ENCODE data around the gene SOWAHA. TPM values are rescaled to one million over a fixed set of nuclear protein-coding genes. Genes with fewer than 3 reads are reported as not detected.

Gene SOWAHA
- total and polyA plus RNA-seq, 2 donors (not counting 3 experiments of a cell fraction or from before 2014, with no cell fraction given) = not detected

- H3K9ac ChIP-seq (replicated peaks; ENCODE audit: extremely low read depth, insufficient read depth, low read length) = no peak overlapping the region
- ChIA-PET POLR2A (interaction anchor here (1.2 kb wide), 1 partner anchor 14 kb away, joined by 3 read pairs; no protein-coding TSS in a partner anchor), CTCF (interaction anchor here (1.1 to 2.6 kb wide), 4 partner anchors 13 to 309 kb away, joined by 4 to 14 read pairs (median 4); no protein-coding TSS in a partner anchor)
- peaks cover 2% of the 10 kb centered on the region for H3K4me1 ChIP-seq (ENCODE audit: control insufficient read depth, extremely low read depth, insufficient read depth, low read length)
- no peak overlapping the region for H3K4me2 ChIP-seq (ENCODE audit: insufficient read depth, low read length)
- intact Hi-C loops (cut with micrococcal nuclease) (no loop called here), dilution Hi-C loops (cut with MboI; ENCODE audit: extremely low pct_ligation_motif_present, low sequenced_read_pairs) (no loop called here)
- no peaks in the 10 kb centered on the region for H4K20me1 ChIP-seq (replicated peaks; ENCODE audit: control insufficient read depth, extremely low read depth, insufficient read depth, low read length)
- peaks cover 15 to 30% of the 10 kb centered on the region in 2 experiments for H3K27me3 ChIP-seq (ENCODE audit: control insufficient read depth in 2 of 2, insufficient read depth in 2 of 2, low read length in 2 of 2)
- H2AFZ ChIP-seq (ENCODE audit: low read depth, low read length) = no peak overlapping the region
- H3K27ac ChIP-seq (ENCODE audit: insufficient read depth, low read depth, low read length) = no peak overlapping the region
- no peaks in the 10 kb centered on the region for H3K9me3 ChIP-seq (replicated peaks; ENCODE audit: control insufficient read depth, insufficient read depth, low read length)
- TF ChIP-seq MYC (IDR thresholded peaks at IDR 0.05; ENCODE audit: low read depth, low read length) = no peak
- TF ChIP-seq EZH2 (IDR thresholded peaks at IDR 0.05; ENCODE audit: borderline replicate concordance, low read depth, low read length, severe bottlenecking) = no peak
- no peak for TF ChIP-seq MAX (IDR thresholded peaks at IDR 0.05; ENCODE audit: insufficient read depth, insufficient read length)
- no peak for TF ChIP-seq GATA2 (IDR thresholded peaks at IDR 0.05; ENCODE audit: insufficient read depth, insufficient read length, low read depth, low read length)
- TF ChIP-seq CTCF (IDR thresholded peaks at IDR 0.05; ENCODE audit: extremely low read depth in 1 of 2, insufficient read depth in 1 of 2, low read depth in 1 of 2, low read length in 2 of 2) = no peak
- TF ChIP-seq FOS (IDR thresholded peaks at IDR 0.05; ENCODE audit: borderline replicate concordance, insufficient read depth, low read length) = no peak
- TF ChIP-seq POLR2AphosphoS5 (IDR thresholded peaks at IDR 0.05; ENCODE audit: insufficient read depth, low read depth, low read length) = no peak
- no peak for TF ChIP-seq JUN (IDR thresholded peaks at IDR 0.05; ENCODE audit: borderline replicate concordance, insufficient read depth, insufficient read length, low read depth)
- no peak for TF ChIP-seq POLR2A (IDR thresholded peaks at IDR 0.05; ENCODE audit: low read depth, low read length)
- no peak overlapping the region for H3K4me3 ChIP-seq (replicated peaks in 1 of 3; ENCODE audit: insufficient read depth in 1 of 3, low read depth in 1 of 3, low read length in 3 of 3)
- no peak for FAIRE-seq
- BruUV-seq (replicated peaks) = no TSS peak
- DNase-seq (ENCODE audit: low read depth, low spot score) = no peak
- no peaks in the 10 kb centered on the region for H3K9me1 ChIP-seq (replicated peaks; ENCODE audit: control insufficient read depth, extremely low read depth, insufficient read depth, low read length)
- H3K79me2 ChIP-seq (ENCODE audit: control insufficient read depth, insufficient read depth, low read length) = no peaks in the 10 kb centered on the region
- no peaks in the 10 kb centered on the region for H3K36me3 ChIP-seq (ENCODE audit: control insufficient read depth in 2 of 2, extremely low read depth in 1 of 2, insufficient read depth in 2 of 2, low read length in 2 of 2)
Observed at GRCh38 chr5:132815454-132815853, 2.4 kb downstream of the SOWAHA start.

Measured in endothelial cell of umbilical vein (primary cell).